ENCODE measurements around the gene POMGNT1.

POMGNT1 gene

DNA sequence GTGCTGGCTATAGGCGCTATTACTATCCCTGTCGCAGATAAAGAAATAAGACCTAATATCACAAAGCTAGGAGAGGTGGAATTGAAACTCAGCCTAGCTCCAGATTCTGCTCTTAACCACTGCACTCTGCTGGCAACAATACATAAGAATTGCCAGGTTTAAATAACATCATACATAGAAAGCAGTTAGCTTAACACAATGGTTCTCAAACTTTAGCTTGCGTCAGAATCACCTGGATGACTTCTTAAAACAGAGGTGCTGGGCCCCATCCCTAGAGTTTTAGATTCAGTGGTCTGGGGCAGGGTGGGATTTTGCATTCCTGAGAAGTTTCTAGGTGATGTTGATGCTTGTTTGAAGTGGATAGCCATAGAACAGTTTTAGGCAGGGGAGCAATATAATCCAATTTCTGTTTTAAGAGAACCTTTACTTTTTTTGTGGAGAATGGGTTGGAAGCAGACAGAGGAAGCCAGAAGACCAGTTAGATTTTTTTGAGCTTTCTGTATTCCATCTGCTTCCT lies 1.1 kb upstream of the POMGNT1 start (continued):
- TF ChIP-seq ZNF596 (tag by site-specific recombination; IDR thresholded peaks at IDR 0.05) (no peak), ZNF837 (tag by site-specific recombination; IDR thresholded peaks at IDR 0.05) (no peak)

DNA sequence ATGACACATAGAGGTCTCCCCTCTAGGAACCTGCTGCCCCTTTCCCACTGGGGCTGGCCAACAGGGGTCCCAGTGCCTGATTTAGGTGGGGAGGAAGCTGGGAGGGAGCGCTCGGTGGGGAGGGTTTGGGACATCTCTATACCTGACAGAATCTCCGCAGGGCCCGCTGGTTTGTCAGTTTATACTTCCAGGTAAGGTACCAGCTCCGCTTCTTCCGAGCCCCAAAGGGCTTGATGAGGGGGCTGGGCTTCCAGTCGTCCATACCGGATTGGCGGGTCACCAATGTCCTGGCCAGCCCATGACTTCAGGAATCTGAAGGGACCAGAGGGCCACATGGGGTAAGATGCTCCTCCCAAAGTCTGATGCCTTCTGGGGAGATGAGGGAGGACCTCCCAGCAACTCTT lies 672 bp downstream of the POMGNT1 start:
- Histone ChIP-seq H3K27ac (ENCODE audit: extremely low read depth, low read depth, low read length) (peak overlapping the region; percentile 78), H3K36me3 (ENCODE audit: control insufficient read depth in 2 of 2, insufficient read depth in 1 of 2, low read length in 2 of 2) (peaks cover 0 to 45% of the 10 kb centered on the region in 2 experiments; a peak in 1 of 3 replicates), H3K4me3 (ENCODE audit: low read depth, low read length) (peak overlapping the region; percentile 74), H3K9me3 (ENCODE audit: control insufficient read depth, insufficient read depth, low read depth, low read length) (no peaks in the 10 kb centered on the region), H3K4me1 (ENCODE audit: control insufficient read depth, insufficient read depth, low read length) (no peaks in the 10 kb centered on the region)
- TF ChIP-seq SP3 (tag by site-specific recombination; IDR thresholded peaks at IDR 0.05) (0 out of 2 replicates have a peak, but pooled peaks have one; percentile 9), GLIS2 (tag by site-specific recombination; IDR thresholded peaks at IDR 0.05) (no peak), ZNF350 (tag by site-specific recombination; IDR thresholded peaks at IDR 0.05) (no peak)
- POLR2A ChIA-PET = interaction anchor here (0.5 to 2.5 kb wide), 6 partner anchors 14 to 306 kb away, joined by 3 to 9 read pairs (median 6); partner anchors contain the start of genes PIK3R3 and RAD54L
- CTCF ChIA-PET = interaction anchor here (0.6 to 3.6 kb wide), 2 partner anchors 26 to 1483 kb away, joined by 3 to 11 read pairs; no protein-coding TSS in a partner anchor

DNA sequence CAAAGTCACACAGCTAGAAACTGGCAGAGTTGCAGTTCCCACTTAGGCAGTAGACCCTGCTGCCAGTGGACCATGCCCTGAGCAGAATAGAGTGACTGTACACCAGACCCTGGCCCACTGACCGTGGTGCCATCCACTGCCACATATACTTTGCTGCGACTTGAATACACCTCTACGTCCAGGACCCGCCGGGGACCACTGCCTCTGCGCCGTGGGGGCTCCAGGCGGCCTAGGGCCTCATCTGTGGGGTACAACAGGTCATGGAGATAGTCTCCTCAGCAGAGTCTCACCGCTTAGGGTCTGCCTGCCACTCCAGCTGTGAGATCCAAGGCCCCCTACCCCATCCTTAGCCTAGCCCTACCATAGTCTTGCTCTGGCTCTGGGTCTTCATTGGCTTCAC lies 1.6 kb downstream of the POMGNT1 start:
- no peak overlapping the region for H3K27ac ChIP-seq (ENCODE audit: extremely low read depth, low read depth, low read length)
- CTCF ChIA-PET = interaction anchor here (3.6 kb wide), 1 partner anchor 27 kb away, joined by 11 read pairs; no protein-coding TSS in a partner anchor
- no peaks in the 10 kb centered on the region for H3K9me3 ChIP-seq (ENCODE audit: control insufficient read depth, insufficient read depth, low read depth, low read length)
- H3K36me3 ChIP-seq (ENCODE audit: control insufficient read depth in 2 of 2, insufficient read depth in 1 of 2, low read length in 2 of 2) = peaks cover 0 to 54% of the 10 kb centered on the region in 2 experiments; a peak in 1 of 3 replicates
- no peaks in the 10 kb centered on the region for H3K4me1 ChIP-seq (ENCODE audit: control insufficient read depth, insufficient read depth, low read length)
- TF ChIP-seq, protein P1, sequence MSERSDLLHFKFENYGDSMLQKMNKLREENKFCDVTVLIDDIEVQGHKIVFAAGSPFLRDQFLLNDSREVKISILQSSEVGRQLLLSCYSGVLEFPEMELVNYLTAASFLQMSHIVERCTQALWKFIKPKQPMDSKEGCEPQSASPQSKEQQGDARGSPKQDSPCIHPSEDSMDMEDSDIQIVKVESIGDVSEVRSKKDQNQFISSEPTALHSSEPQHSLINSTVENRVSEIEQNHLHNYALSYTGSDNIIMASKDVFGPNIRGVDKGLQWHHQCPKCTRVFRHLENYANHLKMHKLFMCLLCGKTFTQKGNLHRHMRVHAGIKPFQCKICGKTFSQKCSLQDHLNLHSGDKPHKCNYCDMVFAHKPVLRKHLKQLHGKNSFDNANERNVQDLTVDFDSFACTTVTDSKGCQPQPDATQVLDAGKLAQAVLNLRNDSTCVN (tag by site-specific recombination; optimal IDR thresholded peaks at IDR 0.05) = no peak
- TF ChIP-seq ZNF571 (tag by site-specific recombination; IDR thresholded peaks at IDR 0.05) (no peak), ZNF791 (tag by site-specific recombination; IDR thresholded peaks at IDR 0.05) (no peak)
- H3K4me3 ChIP-seq (ENCODE audit: low read depth, low read length) = no peak overlapping the region
- POLR2A ChIA-PET = no interaction called here

DNA sequence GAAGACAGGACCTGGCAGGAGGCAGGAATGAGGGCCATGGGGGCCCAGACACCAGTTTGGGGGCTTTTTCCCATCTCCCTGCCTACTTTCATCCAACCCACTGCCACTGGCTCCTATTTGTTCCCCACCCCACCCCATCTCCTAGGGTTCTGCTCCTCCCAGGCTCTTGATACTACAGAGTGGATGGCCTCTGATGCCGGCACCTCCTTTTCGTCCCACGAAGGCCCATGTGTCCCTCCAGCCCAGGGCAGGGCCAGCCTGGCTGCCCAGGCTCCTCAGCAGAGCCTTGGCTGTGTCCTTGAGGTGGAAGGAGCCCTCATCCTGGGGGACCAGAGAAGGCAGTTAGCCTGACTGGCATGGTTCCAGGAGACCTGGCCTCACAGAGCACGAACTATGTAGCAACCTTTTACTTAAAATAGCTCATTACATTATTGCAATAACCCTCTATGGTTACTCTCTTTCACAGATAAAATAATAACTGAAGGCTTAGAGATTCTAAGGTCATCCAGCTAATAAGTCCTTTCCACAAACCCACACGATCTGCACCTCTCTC lies 3.5 kb downstream of the POMGNT1 start:
- no peaks in the 10 kb centered on the region for H3K9me3 ChIP-seq (ENCODE audit: control insufficient read depth, insufficient read depth, low read depth, low read length)
- no peak overlapping the region for H3K4me3 ChIP-seq (ENCODE audit: low read depth, low read length)
- peaks cover 0 to 73% of the 10 kb centered on the region in 2 experiments; a peak in 1 of 3 replicates for H3K36me3 ChIP-seq (ENCODE audit: control insufficient read depth in 2 of 2, insufficient read depth in 1 of 2, low read length in 2 of 2)
- CTCF ChIA-PET = interaction anchor here (2.0 to 3.6 kb wide), 2 partner anchors 14 to 29 kb away, joined by 8 to 11 read pairs; no protein-coding TSS in a partner anchor
- TF ChIP-seq HOXA7 (CRISPR knock-in tag; IDR thresholded peaks at IDR 0.05; ENCODE audit: borderline replicate concordance) = no peak
- TF ChIP-seq ZBTB48 (tag by site-specific recombination; IDR thresholded peaks at IDR 0.05) = no peak
- TF ChIP-seq ZFHX2 (tag by site-specific recombination; conservative IDR thresholded peaks at IDR 0.05) = no peak
- no peak for TF ChIP-seq ZNF48 (tag by site-specific recombination; IDR thresholded peaks at IDR 0.05)
- no peak for TF ChIP-seq ZNF311 (tag by site-specific recombination; IDR thresholded peaks at IDR 0.05; ENCODE audit: borderline replicate concordance)
- no peak for TF ChIP-seq ZNF843 (tag by site-specific recombination; IDR thresholded peaks at IDR 0.05)
- POLR2A ChIA-PET = interaction anchor here (0.9 kb wide), 1 partner anchor 11 kb away, joined by 3 read pairs; no protein-coding TSS in a partner anchor
- H3K4me1 ChIP-seq (ENCODE audit: control insufficient read depth, insufficient read depth, low read length) = no peaks in the 10 kb centered on the region
- H3K27ac ChIP-seq (ENCODE audit: extremely low read depth, low read depth, low read length) = no peak overlapping the region

DNA sequence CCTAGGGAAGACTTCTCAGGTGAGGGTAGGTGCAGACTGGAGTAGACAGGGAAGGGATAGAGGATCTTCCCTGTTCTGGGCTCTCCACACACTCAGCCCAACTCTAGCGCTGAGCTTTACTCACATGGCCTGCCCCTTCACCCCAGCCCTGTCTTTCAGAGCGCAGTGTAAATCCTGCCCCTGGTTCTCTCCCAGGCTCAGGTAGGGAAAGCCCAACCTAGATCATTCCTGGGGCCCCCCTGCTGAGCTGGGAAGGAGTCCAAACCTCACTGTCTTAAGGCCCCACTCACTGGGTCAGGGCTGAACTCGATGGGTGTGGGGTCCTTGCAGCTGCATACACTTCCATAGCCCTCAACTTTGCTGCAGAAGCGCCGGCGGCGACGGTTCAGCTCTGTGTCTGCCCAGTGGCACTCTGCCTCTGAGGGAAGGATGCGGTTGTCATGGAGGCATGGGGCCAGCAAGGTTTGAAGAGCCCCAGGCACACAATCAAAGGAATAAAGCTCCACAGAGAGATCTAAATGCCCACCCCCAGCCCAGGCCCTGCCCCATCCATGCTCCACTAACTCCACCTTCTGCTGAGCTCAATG lies 4.2 kb downstream of the POMGNT1 start:
- Histone ChIP-seq H3K9me3 (ENCODE audit: control insufficient read depth, insufficient read depth, low read depth, low read length) (no peaks in the 10 kb centered on the region), H3K36me3 (ENCODE audit: control insufficient read depth in 2 of 2, insufficient read depth in 1 of 2, low read length in 2 of 2) (peaks cover 0 to 79% of the 10 kb centered on the region in 2 experiments; a peak in 1 of 3 replicates), H3K27ac (ENCODE audit: extremely low read depth, low read depth, low read length) (no peak overlapping the region), H3K4me1 (ENCODE audit: control insufficient read depth, insufficient read depth, low read length) (no peaks in the 10 kb centered on the region), H3K4me3 (ENCODE audit: low read depth, low read length) (no peak overlapping the region)
- CTCF ChIA-PET = interaction anchor here (2.0 to 3.6 kb wide), 2 partner anchors 13 to 29 kb away, joined by 8 to 11 read pairs; no protein-coding TSS in a partner anchor
- POLR2A ChIA-PET = interaction anchor here (0.8 to 0.9 kb wide), 3 partner anchors 10 to 53 kb away, joined by 3 to 4 read pairs (median 3); no protein-coding TSS in a partner anchor
- TF ChIP-seq, protein P2, sequence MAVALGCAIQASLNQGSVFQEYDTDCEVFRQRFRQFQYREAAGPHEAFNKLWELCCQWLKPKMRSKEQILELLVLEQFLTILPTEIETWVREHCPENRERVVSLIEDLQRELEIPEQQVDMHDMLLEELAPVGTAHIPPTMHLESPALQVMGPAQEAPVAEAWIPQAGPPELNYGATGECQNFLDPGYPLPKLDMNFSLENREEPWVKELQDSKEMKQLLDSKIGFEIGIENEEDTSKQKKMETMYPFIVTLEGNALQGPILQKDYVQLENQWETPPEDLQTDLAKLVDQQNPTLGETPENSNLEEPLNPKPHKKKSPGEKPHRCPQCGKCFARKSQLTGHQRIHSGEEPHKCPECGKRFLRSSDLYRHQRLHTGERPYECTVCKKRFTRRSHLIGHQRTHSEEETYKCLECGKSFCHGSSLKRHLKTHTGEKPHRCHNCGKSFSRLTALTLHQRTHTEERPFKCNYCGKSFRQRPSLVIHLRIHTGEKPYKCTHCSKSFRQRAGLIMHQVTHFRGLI (tag by site-specific recombination; IDR thresholded peaks at IDR 0.05) = peak; percentile 98
- TF ChIP-seq ZNF341 (tag by site-specific recombination; IDR thresholded peaks at IDR 0.05; ENCODE audit: low read depth) (no peak), GLIS1 (tag by site-specific recombination; IDR thresholded peaks at IDR 0.05) (peak; percentile 65; the same call in 1 of the 2 replicates)
